K562 (cell line): ENCODE data around the gene VSIG4. TPM values are rescaled to one million over a fixed set of nuclear protein-coding genes. Genes with fewer than 3 reads are reported as not detected.

ENCODE experiments used
- DIDO1 ChIP-seq: fragments of 450-650 bp; IDR thresholded peaks from 2 replicates; pipeline ENCODE4 v1.6.1; 2016; ENCODE audit warnings: low read depth, missing biosample characterization, missing genetic modification characterization
- EP400 ChIP-seq: fragments of 450-650 bp; IDR thresholded peaks from 2 replicates; pipeline ENCODE4 v1.6.1; 2017; ENCODE audit warnings: antibody characterized with exemption, mild to moderate bottlenecking, moderate library complexity
- FOXK1 ChIP-seq: sonication (generic); formaldehyde crosslinking; IDR thresholded peaks from 2 replicates; pipeline ENCODE4 v1.8.0; 2022; ENCODE audit warnings: missing genetic modification reagents, mild to moderate bottlenecking, borderline replicate concordance
- GABPA ChIP-seq: fragments of 200-800 bp; sonication (Bioruptor generic); conservative IDR thresholded peaks from 2 replicates; pipeline ENCODE4 v1.6.1; 2016; ENCODE audit warnings: low read depth, missing genetic modification characterization, missing compliant biosample characterization
- GTF2E2 ChIP-seq: fragments of 200-800 bp; sonication (Bioruptor generic); IDR thresholded peaks from 2 replicates; pipeline ENCODE4 v1.6.1; 2016; ENCODE audit warnings: missing genetic modification characterization, missing compliant biosample characterization
- NFIX ChIP-seq: fragments of 250-450 bp; sonication (Bioruptor Pico); IDR thresholded peaks from 2 replicates; pipeline ENCODE4 v1.4.0; 2020; ENCODE audit warnings: low read depth, mild to moderate bottlenecking, moderate library complexity
- POLR2G ChIP-seq: fragments of 200-400 bp; formaldehyde crosslinking; IDR thresholded peaks from 2 replicates; pipeline ENCODE4 v1.6.1; 2017; ENCODE audit warnings: low read depth, mild to moderate bottlenecking, antibody characterized with exemption, low read length, moderate library complexity
- polyA plus RNA-seq, 8 experiments: library from polyadenylated mRNA; depleted of rRNA in 4 of 8; stranded (reverse) in 5 of 8; unstranded in 3 of 8; fragments of >200 nt; fragmentation: Nextera tagmentation in 2 of 8; fragmentation: Illumina TruSeq in 1 of 8; extraction: Ambion mirVana in 2 of 8; extraction: Trizol in 1 of 8; gene quantifications; 2 replicates each; pipeline versions ENCODE4 v1.2.1 to v1.2.3, GENCODE V29; 2011 to 2014; ENCODE audit warnings: inconsistent platforms in 1 of 8, missing spikeins in 1 of 8
- total RNA-seq, 7 experiments: library from RNA; depleted of rRNA in 6 of 7; stranded (reverse); fragments of >200 nt in 6 of 7; fragmentation: Illumina TruSeq in 2 of 7; extraction: Trizol in 2 of 7; gene quantifications; 2 replicates each; pipeline versions ENCODE4 v1.2.1 to v1.2.3, GENCODE V29; 2011 to 2021; ENCODE audit warnings: low replicate concordance in 1 of 7
- TF ChIP-seq, protein P1 (sequence below): sonication (generic); formaldehyde crosslinking; IDR thresholded peaks from 2 replicates; pipeline ENCODE4 v1.8.1; 2023; ENCODE audit warnings: missing genetic modification reagents, mild to moderate bottlenecking, borderline replicate concordance

Gene VSIG4
- total and polyA plus RNA-seq, 9 of the 15 experiments (the other 6 are each of a cell fraction or from before 2014, with no cell fraction given) = 0.22 to 1.6 (median 0.46) TPM; not detected in 1

DNA sequence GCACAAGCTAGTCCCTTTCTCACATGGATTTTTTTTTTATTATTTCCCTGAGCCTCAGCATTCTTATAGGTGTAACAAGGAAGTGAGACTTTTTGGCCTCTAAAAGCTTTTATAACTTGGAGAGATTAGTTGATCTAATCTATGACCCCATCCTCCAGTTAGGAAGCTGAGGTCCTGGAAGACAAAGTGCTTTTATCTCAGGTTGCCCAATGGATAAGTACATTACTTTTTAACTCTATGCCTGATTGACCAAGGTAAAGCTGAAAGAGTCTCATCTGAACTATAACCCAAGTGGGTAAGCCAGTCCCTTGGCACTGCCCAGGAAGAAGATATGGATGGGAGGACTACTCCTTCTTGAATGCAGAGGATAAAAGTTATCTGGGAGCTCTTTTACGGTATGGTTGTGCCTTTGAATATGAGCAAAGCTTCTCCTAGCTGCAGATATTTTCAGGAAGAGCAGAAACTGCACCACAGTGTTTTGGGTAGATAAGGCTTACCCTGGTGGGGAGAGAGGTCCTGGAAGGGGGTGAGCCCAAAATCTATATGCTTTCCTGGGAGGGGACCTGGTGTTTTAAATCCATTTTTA, 40.2 kb downstream of the VSIG4 start (continued):
- TF ChIP-seq GABPA = 0 out of 2 replicates have a peak, but pooled peaks have one; percentile 24
- TF ChIP-seq, protein P1, sequence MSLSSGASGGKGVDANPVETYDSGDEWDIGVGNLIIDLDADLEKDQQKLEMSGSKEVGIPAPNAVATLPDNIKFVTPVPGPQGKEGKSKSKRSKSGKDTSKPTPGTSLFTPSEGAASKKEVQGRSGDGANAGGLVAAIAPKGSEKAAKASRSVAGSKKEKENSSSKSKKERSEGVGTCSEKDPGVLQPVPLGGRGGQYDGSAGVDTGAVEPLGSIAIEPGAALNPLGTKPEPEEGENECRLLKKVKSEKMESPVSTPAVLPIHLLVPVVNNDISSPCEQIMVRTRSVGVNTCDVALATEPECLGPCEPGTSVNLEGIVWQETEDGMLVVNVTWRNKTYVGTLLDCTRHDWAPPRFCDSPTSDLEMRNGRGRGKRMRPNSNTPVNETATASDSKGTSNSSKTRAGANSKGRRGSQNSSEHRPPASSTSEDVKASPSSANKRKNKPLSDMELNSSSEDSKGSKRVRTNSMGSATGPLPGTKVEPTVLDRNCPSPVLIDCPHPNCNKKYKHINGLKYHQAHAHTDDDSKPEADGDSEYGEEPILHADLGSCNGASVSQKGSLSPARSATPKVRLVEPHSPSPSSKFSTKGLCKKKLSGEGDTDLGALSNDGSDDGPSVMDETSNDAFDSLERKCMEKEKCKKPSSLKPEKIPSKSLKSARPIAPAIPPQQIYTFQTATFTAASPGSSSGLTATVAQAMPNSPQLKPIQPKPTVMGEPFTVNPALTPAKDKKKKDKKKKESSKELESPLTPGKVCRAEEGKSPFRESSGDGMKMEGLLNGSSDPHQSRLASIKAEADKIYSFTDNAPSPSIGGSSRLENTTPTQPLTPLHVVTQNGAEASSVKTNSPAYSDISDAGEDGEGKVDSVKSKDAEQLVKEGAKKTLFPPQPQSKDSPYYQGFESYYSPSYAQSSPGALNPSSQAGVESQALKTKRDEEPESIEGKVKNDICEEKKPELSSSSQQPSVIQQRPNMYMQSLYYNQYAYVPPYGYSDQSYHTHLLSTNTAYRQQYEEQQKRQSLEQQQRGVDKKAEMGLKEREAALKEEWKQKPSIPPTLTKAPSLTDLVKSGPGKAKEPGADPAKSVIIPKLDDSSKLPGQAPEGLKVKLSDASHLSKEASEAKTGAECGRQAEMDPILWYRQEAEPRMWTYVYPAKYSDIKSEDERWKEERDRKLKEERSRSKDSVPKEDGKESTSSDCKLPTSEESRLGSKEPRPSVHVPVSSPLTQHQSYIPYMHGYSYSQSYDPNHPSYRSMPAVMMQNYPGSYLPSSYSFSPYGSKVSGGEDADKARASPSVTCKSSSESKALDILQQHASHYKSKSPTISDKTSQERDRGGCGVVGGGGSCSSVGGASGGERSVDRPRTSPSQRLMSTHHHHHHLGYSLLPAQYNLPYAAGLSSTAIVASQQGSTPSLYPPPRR (CRISPR knock-in tag) = no peak
- no peak for TF ChIP-seq EP400
- no peak for TF ChIP-seq NFIX (CRISPR knock-in tag)
- TF ChIP-seq FOXK1 = no peak
- no peak; the same call in none of the 2 replicates for TF ChIP-seq GTF2E2 (tag)
- no peak for TF ChIP-seq DIDO1 (tag)
- TF ChIP-seq POLR2G = no peak
